ENCODE data around the gene SPATA31D1.

DNA sequence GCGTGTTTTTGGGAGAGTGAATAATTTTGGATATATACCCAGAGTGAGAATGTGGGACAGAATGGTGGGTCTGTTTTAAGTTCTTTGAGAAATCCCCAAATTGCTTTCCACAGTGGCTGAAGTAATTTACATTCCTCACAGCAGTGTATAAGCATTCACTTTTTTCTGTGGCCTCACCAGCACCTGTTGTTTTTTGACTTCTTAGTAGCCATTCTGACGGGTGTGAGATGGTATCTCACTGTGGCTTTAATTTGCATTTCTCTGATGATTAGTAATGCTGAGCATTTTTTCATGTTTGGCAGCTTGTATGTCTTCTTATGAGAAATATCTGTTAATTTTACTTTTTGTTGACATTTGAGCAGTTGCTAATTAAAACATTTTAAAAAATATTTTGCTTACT, 9.4 kb upstream of the SPATA31D1 start:
- TF ChIP-seq, protein P1, sequence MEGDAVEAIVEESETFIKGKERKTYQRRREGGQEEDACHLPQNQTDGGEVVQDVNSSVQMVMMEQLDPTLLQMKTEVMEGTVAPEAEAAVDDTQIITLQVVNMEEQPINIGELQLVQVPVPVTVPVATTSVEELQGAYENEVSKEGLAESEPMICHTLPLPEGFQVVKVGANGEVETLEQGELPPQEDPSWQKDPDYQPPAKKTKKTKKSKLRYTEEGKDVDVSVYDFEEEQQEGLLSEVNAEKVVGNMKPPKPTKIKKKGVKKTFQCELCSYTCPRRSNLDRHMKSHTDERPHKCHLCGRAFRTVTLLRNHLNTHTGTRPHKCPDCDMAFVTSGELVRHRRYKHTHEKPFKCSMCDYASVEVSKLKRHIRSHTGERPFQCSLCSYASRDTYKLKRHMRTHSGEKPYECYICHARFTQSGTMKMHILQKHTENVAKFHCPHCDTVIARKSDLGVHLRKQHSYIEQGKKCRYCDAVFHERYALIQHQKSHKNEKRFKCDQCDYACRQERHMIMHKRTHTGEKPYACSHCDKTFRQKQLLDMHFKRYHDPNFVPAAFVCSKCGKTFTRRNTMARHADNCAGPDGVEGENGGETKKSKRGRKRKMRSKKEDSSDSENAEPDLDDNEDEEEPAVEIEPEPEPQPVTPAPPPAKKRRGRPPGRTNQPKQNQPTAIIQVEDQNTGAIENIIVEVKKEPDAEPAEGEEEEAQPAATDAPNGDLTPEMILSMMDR (conservative IDR thresholded peaks at IDR 0.05; ENCODE audit: low read depth, low read length) = no peak
- TF ChIP-seq EZH2 (IDR thresholded peaks at IDR 0.05; ENCODE audit: borderline replicate concordance, low read depth, low read length, poor library complexity, severe bottlenecking) = no peak

Data from A673 (cell line).